ENCODE data around the gene CA11. TPM values are rescaled to one million over a fixed set of nuclear protein-coding genes. Genes with fewer than 3 reads are reported as not detected.

The CA11 gene
- total and polyA plus RNA-seq, 9 of the 15 experiments (the other 6 are each of a cell fraction or from before 2014, with no cell fraction given) = 2.9 to 19.9 (median 8.3) TPM

DNA sequence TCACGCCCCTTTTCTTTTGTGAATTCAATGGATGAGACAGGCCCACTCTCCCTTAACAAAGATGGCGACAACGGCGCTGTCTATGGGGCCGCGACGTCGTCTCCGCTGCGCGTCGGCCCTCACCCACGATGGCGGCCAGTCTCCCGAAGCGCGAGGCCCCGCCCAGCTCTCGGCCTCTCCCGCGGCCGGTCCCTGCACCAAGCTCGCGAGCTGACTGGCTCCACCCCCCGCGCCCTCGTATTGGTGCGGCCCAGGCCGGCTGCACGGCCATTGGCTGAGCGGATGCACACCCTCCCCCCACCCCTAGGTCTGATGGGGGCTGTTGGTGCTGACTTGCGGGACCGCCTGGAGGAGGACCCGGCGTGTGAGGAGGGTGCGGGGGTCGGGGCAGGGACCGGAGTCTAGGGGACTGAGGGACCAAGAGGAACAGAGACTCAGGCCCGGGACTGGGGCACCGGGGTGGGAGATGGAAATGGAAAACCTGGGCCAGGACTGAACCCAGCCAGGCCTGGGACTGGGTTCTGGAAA lies 21.9 kb downstream of the CA11 start (continued):
- TF ChIP-seq NEUROD1 (IDR thresholded peaks at IDR 0.05; ENCODE audit: borderline replicate concordance, low read depth, low read length, partially characterized antibody) (no peak), MBD2 (IDR thresholded peaks at IDR 0.05; ENCODE audit: borderline replicate concordance, low read depth) (peak; percentile 89; the same call in 1 of the 2 replicates), EHMT2 (IDR thresholded peaks at IDR 0.05) (no peak), ZC3H11A (IDR thresholded peaks at IDR 0.05; ENCODE audit: low read depth, low read length) (no peak), PYGO2 (tag; IDR thresholded peaks at IDR 0.05) (no peak), ZNF232 (CRISPR knock-in tag; IDR thresholded peaks at IDR 0.05) (no peak), NFXL1 (CRISPR knock-in tag; IDR thresholded peaks at IDR 0.05) (no peak), PCBP1 (IDR thresholded peaks at IDR 0.05; ENCODE audit: low read depth, low read length, poor library complexity, severe bottlenecking) (peak; percentile 23), ZNF609 (CRISPR knock-in tag; IDR thresholded peaks at IDR 0.05; ENCODE audit: borderline replicate concordance) (0 out of 2 replicates have a peak, but pooled peaks have one; percentile 46), ZNF436 (CRISPR knock-in tag; IDR thresholded peaks at IDR 0.05) (no peak), DDX20 (tag; IDR thresholded peaks at IDR 0.05; ENCODE audit: low read depth) (no peak), ZFX (CRISPR knock-in tag; IDR thresholded peaks at IDR 0.05) (peak; percentile 94), PTBP1 (IDR thresholded peaks at IDR 0.05; ENCODE audit: low read depth, low read length) (no peak), CBX8 (IDR thresholded peaks at IDR 0.05; ENCODE audit: borderline replicate concordance, extremely low read depth, low read depth, low read length, poor library complexity, severe bottlenecking) (no peak), CSDE1 (IDR thresholded peaks at IDR 0.05) (peak in 1 of 2 experiments; percentile 88; a peak in 1 of 4 replicates), EP400 (IDR thresholded peaks at IDR 0.05) (no peak), ESRRA (IDR thresholded peaks at IDR 0.05; ENCODE audit: borderline replicate concordance, low read depth) (peak; percentile 23; the same call in 1 of the 2 replicates), NR3C1 (CRISPR knock-in tag; IDR thresholded peaks at IDR 0.05) (no peak), ZFPM2 (CRISPR knock-in tag; IDR thresholded peaks at IDR 0.05) (no peak), JUND (IDR thresholded peaks at IDR 0.05; ENCODE audit: borderline replicate concordance, low read depth, low read length) (0 out of 2 replicates have a peak, but pooled peaks have one; percentile 40), JUND (tag; IDR thresholded peaks at IDR 0.05; ENCODE audit: borderline replicate concordance, low read depth, low read length) (no peak; the same call in 2 of the 3 replicates), LEF1 (IDR thresholded peaks at IDR 0.05) (no peak), FOXK2 (conservative IDR thresholded peaks at IDR 0.05 in 1 of 2, IDR thresholded peaks at IDR 0.05 in 1 of 2; ENCODE audit: low read depth in 2 of 2) (no peak), CEBPB (tag; IDR thresholded peaks at IDR 0.05) (no peak), RBM22 (IDR thresholded peaks at IDR 0.05; ENCODE audit: low read depth, low read length, poor library complexity, severe bottlenecking) (no peak), RAD21 (CRISPR knock-in tag; conservative IDR thresholded peaks at IDR 0.05 in 1 of 2, IDR thresholded peaks at IDR 0.05 in 1 of 2) (no peak)

Data from K562 (cell line).